Right atrium auricular region (tissue), 2 donors: ENCODE results near the gene PKD1L1. TPM values are rescaled to one million over a fixed set of nuclear protein-coding genes. Genes with fewer than 3 reads are reported as not detected.

Experiments used
- DNase-seq: peaks from one replicate; pipeline ENCODE4 v3.0.0-alpha.2; 2019; ENCODE audit warnings: low spot score
- H3K27ac ChIP-seq, 2 donors: fragments of 200-600 bp; sonication (generic); 1 replicate in 1 of 2; 2 replicates in 1 of 2; pipeline ENCODE4 v1.5.1; 2016 to 2019
- H3K27me3 ChIP-seq, 2 donors: fragments of 200-600 bp; sonication (generic); one replicate each; pipeline versions ENCODE4 v1.5.1 to v1.6.0; 2017 to 2019
- H3K36me3 ChIP-seq: fragments of 200-600 bp; sonication (generic); one replicate; pipeline ENCODE4 v1.5.1; 2016
- H3K4me1 ChIP-seq, 2 donors: fragments of 200-600 bp; sonication (generic); one replicate each; pipeline versions ENCODE4 v1.5.1 to v1.6.0; 2017 to 2019
- H3K4me3 ChIP-seq, 2 donors: fragments of 200-600 bp; sonication (generic); 1 replicate in 1 of 2; 2 replicates in 1 of 2; pipeline ENCODE4 v1.5.1; 2017 to 2019; ENCODE audit warnings: mild to moderate bottlenecking in 1 of 2, moderate library complexity in 1 of 2
- H3K9me3 ChIP-seq, 2 donors: fragments of 200-600 bp; sonication (generic); one replicate each; pipeline ENCODE4 v1.5.1; 2019
- CTCF ChIP-seq, 2 donors: fragments of 200-600 bp; sonication (generic); IDR thresholded peaks; one replicate each; pipeline ENCODE4 v1.5.1; 2019; ENCODE audit warnings: antibody characterized with exemption in 2 of 2
- total RNA-seq, 2 donors: library from RNA; depleted of rRNA; stranded (reverse); fragments of >200 nt; gene quantifications; one replicate each; pipeline ENCODE4 v1.1.0, GENCODE V29; 2016

The PKD1L1 gene
- total RNA-seq, 2 donors from 2014 or later, result 0.98 to 1.1 TPM

- H3K36me3 ChIP-seq, result no peaks in the 10 kb centered on the region
- no peaks in the 10 kb centered on the region for H3K27me3 ChIP-seq
- no peaks in the 10 kb centered on the region for H3K9me3 ChIP-seq
- H3K27ac ChIP-seq, result no peak overlapping the region
- H3K4me1 ChIP-seq, result no peaks in the 10 kb centered on the region
- DNase-seq, result no peak
- TF ChIP-seq CTCF (IDR thresholded peaks at IDR 0.05), result no peak
- no peak overlapping the region for H3K4me3 ChIP-seq
These were observed 201.1 kb downstream of the PKD1L1 start for GRCh38 chr7:47747160-47747559.

GRCh38 chr7:47746468-47746867 is 201.8 kb downstream of the PKD1L1 start:
- Histone ChIP-seq H3K36me3 (no peaks in the 10 kb centered on the region), H3K9me3 (no peaks in the 10 kb centered on the region), H3K4me3 (no peak overlapping the region), H3K27me3 (no peaks in the 10 kb centered on the region), H3K4me1 (no peaks in the 10 kb centered on the region), H3K27ac (no peak overlapping the region)
- TF ChIP-seq CTCF (IDR thresholded peaks at IDR 0.05), result no peak
- DNase-seq, result no peak

GRCh38 chr7:47744883-47745282 is 203.4 kb downstream of the PKD1L1 start:
- DNase-seq, result no peak
- H3K36me3 ChIP-seq, result no peaks in the 10 kb centered on the region
- TF ChIP-seq CTCF (IDR thresholded peaks at IDR 0.05), result no peak

GRCh38 chr7:47743965-47744591 is 204.2 kb downstream of the PKD1L1 start:
- no peaks in the 10 kb centered on the region for H3K9me3 ChIP-seq
- H3K4me1 ChIP-seq, result no peaks in the 10 kb centered on the region
- H3K27me3 ChIP-seq, result no peaks in the 10 kb centered on the region
- DNase-seq, result no peak
- no peaks in the 10 kb centered on the region for H3K36me3 ChIP-seq
- H3K27ac ChIP-seq, result no peak overlapping the region
- no peak overlapping the region for H3K4me3 ChIP-seq
- TF ChIP-seq CTCF (IDR thresholded peaks at IDR 0.05), result no peak

More at GRCh38 chr7:47744883-47745282, 203.4 kb downstream of the PKD1L1 start:
- H3K9me3 ChIP-seq, result no peaks in the 10 kb centered on the region
- no peaks in the 10 kb centered on the region for H3K4me1 ChIP-seq
- H3K4me3 ChIP-seq, result no peak overlapping the region
- no peak overlapping the region for H3K27ac ChIP-seq
- H3K27me3 ChIP-seq, result no peaks in the 10 kb centered on the region

- Histone ChIP-seq H3K27me3 (no peaks in the 10 kb centered on the region), H3K36me3 (no peaks in the 10 kb centered on the region), H3K9me3 (no peaks in the 10 kb centered on the region), H3K27ac (no peak overlapping the region), H3K4me3 (no peak overlapping the region), H3K4me1 (no peaks in the 10 kb centered on the region)
- peak; percentile 1 for DNase-seq
- no peak for TF ChIP-seq CTCF (IDR thresholded peaks at IDR 0.05)
These were observed 206.3 kb downstream of the PKD1L1 start for GRCh38 chr7:47741984-47742383.

- Histone ChIP-seq H3K27ac (no peak overlapping the region), H3K4me1 (no peaks in the 10 kb centered on the region), H3K4me3 (no peak overlapping the region), H3K9me3 (no peaks in the 10 kb centered on the region), H3K27me3 (no peaks in the 10 kb centered on the region), H3K36me3 (no peaks in the 10 kb centered on the region)
- no peak for DNase-seq
- TF ChIP-seq CTCF (IDR thresholded peaks at IDR 0.05), result no peak
These were observed 208.4 kb downstream of the PKD1L1 start for GRCh38 chr7:47739891-47740290.
